Ecto neural progenitor cell (in vitro differentiated cells): ENCODE data around the gene TRAF3IP1.
A peak's percentile ranks its signal among the peaks of the same experiment; 100 is the strongest.
"Not testable (repeated sequence)": the region's sequence is repeated elsewhere in the genome, so short reads cannot be mapped to it uniquely, and the experiment has no call there.

Experiments
- DNase-seq: peaks from one replicate; pipeline ENCODE4 v3.0.0-alpha.2; 2018; ENCODE audit warnings: low spot score

The TRAF3IP1 gene

GRCh38 chr2:238381341-238382115 is 61.2 kb downstream of the TRAF3IP1 start:
- no peak for DNase-seq

GRCh38 chr2:238382381-238382781 is 62.1 kb downstream of the TRAF3IP1 start:
- DNase-seq: no peak

- no peak for DNase-seq
Observed at GRCh38 chr2:238383135-238383534, 62.8 kb downstream of the TRAF3IP1 start.

GRCh38 chr2:238383743-238384380 is 63.5 kb downstream of the TRAF3IP1 start:
- DNase-seq: no peak

- no peak for DNase-seq
Observed at GRCh38 chr2:238387332-238387731, 67.0 kb downstream of the TRAF3IP1 start.

GRCh38 chr2:238388794-238389193 is 68.5 kb downstream of the TRAF3IP1 start:
- no peak for DNase-seq

GRCh38 chr2:238389988-238390589 is 69.8 kb downstream of the TRAF3IP1 start:
- DNase-seq: no peak

GRCh38 chr2:238391042-238391689 is 70.8 kb downstream of the TRAF3IP1 start:
- DNase-seq: no peak

GRCh38 chr2:238396663-238397062 is 76.3 kb downstream of the TRAF3IP1 start:
- no peak for DNase-seq

- DNase-seq: no peak
Observed at GRCh38 chr2:238397356-238397755, 77.0 kb downstream of the TRAF3IP1 start.

- no peak for DNase-seq
Observed at GRCh38 chr2:238398577-238398976, 78.3 kb downstream of the TRAF3IP1 start.

GRCh38 chr2:238399094-238399493 is 78.8 kb downstream of the TRAF3IP1 start:
- DNase-seq: no peak

- DNase-seq: no peak
Observed at GRCh38 chr2:238401551-238401950, 81.2 kb downstream of the TRAF3IP1 start.

- no peak for DNase-seq
Observed at GRCh38 chr2:238403632-238404405, 83.5 kb downstream of the TRAF3IP1 start.

- DNase-seq: no peak
Observed at GRCh38 chr2:238404406-238405216, 84.3 kb downstream of the TRAF3IP1 start.

- not testable (repeated sequence) for DNase-seq
Observed at GRCh38 chr2:238405217-238405555, 84.9 kb downstream of the TRAF3IP1 start.

GRCh38 chr2:238406221-238406997 is 86.1 kb downstream of the TRAF3IP1 start:
- no peak for DNase-seq

- DNase-seq: no peak
Observed at GRCh38 chr2:238406998-238407285, 86.6 kb downstream of the TRAF3IP1 start.

- no peak for DNase-seq
Observed at GRCh38 chr2:238407566-238407965, 87.2 kb downstream of the TRAF3IP1 start.

- peak; percentile 42 for DNase-seq
Observed at GRCh38 chr2:238408615-238409340, 88.5 kb downstream of the TRAF3IP1 start.
